Mesendoderm (in vitro differentiated cells): ENCODE results near the gene UBE2J2.
A peak's percentile ranks its signal among the peaks of the same experiment; 100 is the strongest.

Source experiments
- DNase-seq: peaks from one replicate; pipeline ENCODE4 v3.0.0; 2013
- H2AK5ac ChIP-seq: 2 replicates; pipeline ENCODE4 v1.6.1; 2013; ENCODE audit warnings: low read length, inconsistent platforms
- H2BK120ac ChIP-seq: 2 replicates; pipeline ENCODE4 v1.6.1; 2013; ENCODE audit warnings: low read depth, mild to moderate bottlenecking, low read length, moderate library complexity, mixed read lengths
- H2BK15ac ChIP-seq: replicated peaks from 2 replicates; pipeline ENCODE4 v1.6.1; 2013; ENCODE audit warnings: low read depth, mild to moderate bottlenecking, moderate library complexity
- H2BK5ac ChIP-seq: 2 replicates; pipeline ENCODE4 v1.6.1; 2013; ENCODE audit warnings: low read length, inconsistent platforms
- H3K18ac ChIP-seq: 2 replicates; pipeline ENCODE4 v1.6.1; 2013; ENCODE audit warnings: mild to moderate bottlenecking, low read length, mixed read lengths
- H3K23ac ChIP-seq: one replicate; pipeline ENCODE4 v1.6.1; 2013; ENCODE audit warnings: low read length
- H3K27ac ChIP-seq: 2 replicates; pipeline ENCODE4 v1.5.1; 2013; ENCODE audit warnings: low read depth, mild to moderate bottlenecking, inconsistent platforms, low read length, moderate library complexity
- H3K27me3 ChIP-seq: 2 replicates; pipeline ENCODE4 v1.6.1; 2013; ENCODE audit warnings: low read length, control low read depth, mild to moderate bottlenecking, inconsistent platforms; ENCODE audit not compliant: insufficient read depth, poor library complexity
- H3K36me3 ChIP-seq: 2 replicates; pipeline ENCODE4 v1.6.1; 2013; ENCODE audit warnings: low read length, inconsistent platforms; ENCODE audit not compliant: control insufficient read depth, insufficient read depth
- H3K4ac ChIP-seq: one replicate; pipeline ENCODE4 v1.6.1; 2013; ENCODE audit warnings: low read depth, mild to moderate bottlenecking, low read length, moderate library complexity
- H3K4me1 ChIP-seq: 2 replicates; pipeline ENCODE4 v1.6.1; 2013; ENCODE audit warnings: low read depth, low read length, inconsistent platforms; ENCODE audit not compliant: control insufficient read depth
- H3K4me2 ChIP-seq: 2 replicates; pipeline ENCODE4 v1.6.1; 2013; ENCODE audit warnings: low read length
- H3K4me3 ChIP-seq: 2 replicates; pipeline ENCODE4 v1.5.1; 2013; ENCODE audit warnings: mild to moderate bottlenecking, low read length
- H3K56ac ChIP-seq: one replicate; pipeline ENCODE4 v1.6.1; 2013; ENCODE audit warnings: low read length
- H3K79me1 ChIP-seq: 2 replicates; pipeline ENCODE4 v1.6.1; 2013; ENCODE audit warnings: low read length, inconsistent platforms
- H3K79me2 ChIP-seq: 2 replicates; pipeline ENCODE4 v1.6.1; 2013; ENCODE audit warnings: mild to moderate bottlenecking, low read length; ENCODE audit not compliant: control insufficient read depth, insufficient read depth
- H3K9ac ChIP-seq: 2 replicates; pipeline ENCODE4 v1.6.1; 2013; ENCODE audit warnings: low read length, inconsistent platforms
- H4K5ac ChIP-seq: one replicate; pipeline ENCODE4 v1.6.1; 2013; ENCODE audit warnings: low read length
- H4K8ac ChIP-seq: one replicate; pipeline ENCODE4 v1.6.1; 2013; ENCODE audit warnings: low read depth, mild to moderate bottlenecking, control low read depth, low read length, moderate library complexity
- WGBS: extraction: QIAGEN DNeasy Blood & Tissue Kit; methylation state at CpG from one replicate; pipeline ENCODE4 v1.1.7; 2013; ENCODE audit warnings: low lambda C conversion rate, missing lambda C conversion rate; ENCODE audit not compliant: insufficient coverage; ENCODE audit errors: extremely low coverage; 5-methylcytosine and 5-hydroxymethylcytosine counted together

UBE2J2 gene

GRCh38 chr1:1255611-1256010 lies 18.0 kb downstream of the UBE2J2 start:
- H2AK5ac ChIP-seq: no peak overlapping the region
- H3K18ac ChIP-seq: no peak overlapping the region
- H3K4me3 ChIP-seq: no peak overlapping the region
- H3K4ac ChIP-seq: no peak overlapping the region
- no peak overlapping the region for H2BK15ac ChIP-seq
- no peaks in the 10 kb centered on the region for H3K79me2 ChIP-seq
- no peak overlapping the region for H3K56ac ChIP-seq
- no peak overlapping the region for H4K8ac ChIP-seq
- H3K27me3 ChIP-seq: no peaks in the 10 kb centered on the region
- H4K5ac ChIP-seq: no peak overlapping the region
- H3K27ac ChIP-seq: no peak overlapping the region
- WGBS: no CpG with 5 or more reads among the region's 10 CpGs
- H3K4me1 ChIP-seq: no peaks in the 10 kb centered on the region
- H2BK120ac ChIP-seq: no peak overlapping the region
- no peak overlapping the region for H3K4me2 ChIP-seq
- no peak for DNase-seq
- H3K79me1 ChIP-seq: peaks cover 8% of the 10 kb centered on the region
- H2BK5ac ChIP-seq: no peak overlapping the region
- H3K23ac ChIP-seq: no peak overlapping the region
- H3K36me3 ChIP-seq: peaks cover 13% of the 10 kb centered on the region
- H3K9ac ChIP-seq: no peak overlapping the region

- Histone ChIP-seq H4K8ac (no peak overlapping the region), H3K9ac (no peak overlapping the region), H3K79me2 (no peaks in the 10 kb centered on the region), H3K23ac (no peak overlapping the region), H2BK5ac (no peak overlapping the region), H2BK15ac (no peak overlapping the region), H3K56ac (no peak overlapping the region), H3K27ac (no peak overlapping the region), H2AK5ac (no peak overlapping the region), H3K4me2 (no peak overlapping the region), H3K4me3 (no peak overlapping the region), H3K27me3 (no peaks in the 10 kb centered on the region), H3K4me1 (no peaks in the 10 kb centered on the region), H2BK120ac (no peak overlapping the region), H3K79me1 (peaks cover 8% of the 10 kb centered on the region), H3K4ac (no peak overlapping the region), H3K36me3 (peaks cover 13% of the 10 kb centered on the region), H3K18ac (no peak overlapping the region), H4K5ac (no peak overlapping the region)
- no peak for DNase-seq
- no CpG with 5 or more reads among the region's 26 CpGs for WGBS
These were observed 18.6 kb downstream of the UBE2J2 start for GRCh38 chr1:1255078-1255477.

- Histone ChIP-seq H4K8ac (no peak overlapping the region), H3K4me3 (no peak overlapping the region), H3K27ac (no peak overlapping the region), H3K79me2 (no peaks in the 10 kb centered on the region), H3K36me3 (peaks cover 10% of the 10 kb centered on the region), H2BK120ac (no peak overlapping the region), H3K4me2 (no peak overlapping the region), H2BK5ac (no peak overlapping the region), H3K23ac (no peak overlapping the region), H2AK5ac (no peak overlapping the region), H3K79me1 (peaks cover 8% of the 10 kb centered on the region), H4K5ac (no peak overlapping the region), H3K4me1 (no peaks in the 10 kb centered on the region), H2BK15ac (no peak overlapping the region), H3K27me3 (no peaks in the 10 kb centered on the region), H3K9ac (no peak overlapping the region), H3K18ac (no peak overlapping the region), H3K4ac (no peak overlapping the region), H3K56ac (no peak overlapping the region)
- WGBS: no CpG with 5 or more reads among the region's 21 CpGs
- no peak for DNase-seq
These were observed 19.0 kb downstream of the UBE2J2 start for GRCh38 chr1:1254667-1254998.

- Histone ChIP-seq H3K9ac (no peak overlapping the region), H2BK120ac (no peak overlapping the region), H2BK15ac (no peak overlapping the region), H3K4me3 (no peak overlapping the region), H3K23ac (no peak overlapping the region), H2BK5ac (no peak overlapping the region), H3K79me1 (peaks cover 7% of the 10 kb centered on the region), H3K79me2 (no peaks in the 10 kb centered on the region), H2AK5ac (no peak overlapping the region), H3K36me3 (peaks cover 9% of the 10 kb centered on the region), H3K27me3 (no peaks in the 10 kb centered on the region), H3K4me1 (no peaks in the 10 kb centered on the region), H3K56ac (no peak overlapping the region), H3K27ac (no peak overlapping the region), H4K8ac (no peak overlapping the region), H3K18ac (no peak overlapping the region), H3K4ac (no peak overlapping the region), H3K4me2 (no peak overlapping the region), H4K5ac (no peak overlapping the region)
- WGBS: no CpG with 5 or more reads among the region's 50 CpGs
- no peak for DNase-seq
These were observed 19.5 kb downstream of the UBE2J2 start for GRCh38 chr1:1253972-1254666.

DNA sequence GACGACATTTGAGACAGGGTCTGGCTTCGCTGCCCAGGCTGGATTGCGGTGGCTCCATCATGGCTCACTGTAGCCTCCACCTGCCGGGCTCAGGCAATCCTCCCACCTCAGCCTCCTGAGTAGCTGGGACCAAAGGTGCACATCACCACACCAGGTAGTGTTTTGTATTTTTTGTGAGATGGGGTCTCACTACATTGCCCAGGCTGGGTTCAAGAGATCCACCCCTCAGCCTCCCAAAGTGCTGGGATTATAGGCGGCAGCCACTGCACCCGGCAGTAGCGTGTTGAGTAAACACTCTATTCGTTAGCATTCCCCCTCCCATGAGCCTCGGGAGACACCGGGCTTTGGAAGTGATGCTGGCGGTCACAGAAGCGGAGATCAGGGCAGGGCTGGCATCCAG lies 20.3 kb downstream of the UBE2J2 start:
- no peaks in the 10 kb centered on the region for H3K4me1 ChIP-seq
- no peak overlapping the region for H2AK5ac ChIP-seq
- no peak overlapping the region for H3K27ac ChIP-seq
- H2BK5ac ChIP-seq: no peak overlapping the region
- H3K9ac ChIP-seq: no peak overlapping the region
- no peak overlapping the region for H2BK15ac ChIP-seq
- H3K23ac ChIP-seq: no peak overlapping the region
- H3K27me3 ChIP-seq: no peaks in the 10 kb centered on the region
- H3K4ac ChIP-seq: no peak overlapping the region
- no peak overlapping the region for H3K18ac ChIP-seq
- peaks cover 8% of the 10 kb centered on the region for H3K36me3 ChIP-seq
- no peak overlapping the region for H3K56ac ChIP-seq
- no peak overlapping the region for H2BK120ac ChIP-seq
- H3K4me3 ChIP-seq: no peak overlapping the region
- DNase-seq: no peak
- H4K5ac ChIP-seq: no peak overlapping the region
- H3K4me2 ChIP-seq: no peak overlapping the region
- no peaks in the 10 kb centered on the region for H3K79me2 ChIP-seq
- WGBS: no CpG with 5 or more reads among the region's 12 CpGs
- no peak overlapping the region for H4K8ac ChIP-seq
- peaks cover 4% of the 10 kb centered on the region for H3K79me1 ChIP-seq

- no peak for DNase-seq
These were observed 22.8 kb downstream of the UBE2J2 start for GRCh38 chr1:1250786-1251284.

More at GRCh38 chr1:1250786-1251284, 22.8 kb downstream of the UBE2J2 start:
- Histone ChIP-seq H3K9ac (no peak overlapping the region), H2BK15ac (no peak overlapping the region), H3K36me3 (peaks cover 8% of the 10 kb centered on the region), H3K56ac (no peak overlapping the region), H3K79me2 (no peaks in the 10 kb centered on the region), H3K4me2 (no peak overlapping the region), H3K27ac (peak overlapping the region; percentile 63), H3K4me3 (no peak overlapping the region), H2BK5ac (no peak overlapping the region), H3K4me1 (no peaks in the 10 kb centered on the region), H2BK120ac (no peak overlapping the region), H4K5ac (no peak overlapping the region), H3K27me3 (no peaks in the 10 kb centered on the region), H3K79me1 (peaks cover 1% of the 10 kb centered on the region), H3K23ac (no peak overlapping the region), H3K4ac (no peak overlapping the region), H2AK5ac (no peak overlapping the region), H3K18ac (no peak overlapping the region), H4K8ac (no peak overlapping the region)
- no CpG with 5 or more reads among the region's 16 CpGs for WGBS
